ENCODE data around the gene GLRX.

GLRX gene

DNA sequence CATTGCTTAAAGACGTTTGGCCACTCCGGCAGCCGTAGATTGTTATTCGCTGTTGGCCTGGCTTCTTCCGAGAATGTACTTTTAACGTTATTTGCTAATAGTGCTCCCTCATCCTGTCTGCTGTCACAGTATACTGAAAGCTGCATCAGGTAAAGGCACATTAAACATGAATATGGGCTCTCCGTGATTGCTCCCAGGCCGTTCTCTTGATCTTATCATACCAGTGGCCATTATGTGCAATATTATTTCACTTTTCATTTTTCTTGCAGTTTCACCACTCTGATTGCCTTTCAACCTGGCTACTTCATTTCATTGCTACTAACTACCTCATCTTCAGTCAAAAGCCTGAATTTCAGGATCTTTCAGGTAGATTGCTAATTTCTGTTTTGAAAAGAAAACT lies 34.0 kb downstream of the GLRX start:
- TF ChIP-seq, protein P1, sequence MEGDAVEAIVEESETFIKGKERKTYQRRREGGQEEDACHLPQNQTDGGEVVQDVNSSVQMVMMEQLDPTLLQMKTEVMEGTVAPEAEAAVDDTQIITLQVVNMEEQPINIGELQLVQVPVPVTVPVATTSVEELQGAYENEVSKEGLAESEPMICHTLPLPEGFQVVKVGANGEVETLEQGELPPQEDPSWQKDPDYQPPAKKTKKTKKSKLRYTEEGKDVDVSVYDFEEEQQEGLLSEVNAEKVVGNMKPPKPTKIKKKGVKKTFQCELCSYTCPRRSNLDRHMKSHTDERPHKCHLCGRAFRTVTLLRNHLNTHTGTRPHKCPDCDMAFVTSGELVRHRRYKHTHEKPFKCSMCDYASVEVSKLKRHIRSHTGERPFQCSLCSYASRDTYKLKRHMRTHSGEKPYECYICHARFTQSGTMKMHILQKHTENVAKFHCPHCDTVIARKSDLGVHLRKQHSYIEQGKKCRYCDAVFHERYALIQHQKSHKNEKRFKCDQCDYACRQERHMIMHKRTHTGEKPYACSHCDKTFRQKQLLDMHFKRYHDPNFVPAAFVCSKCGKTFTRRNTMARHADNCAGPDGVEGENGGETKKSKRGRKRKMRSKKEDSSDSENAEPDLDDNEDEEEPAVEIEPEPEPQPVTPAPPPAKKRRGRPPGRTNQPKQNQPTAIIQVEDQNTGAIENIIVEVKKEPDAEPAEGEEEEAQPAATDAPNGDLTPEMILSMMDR (IDR thresholded peaks at IDR 0.05; ENCODE audit: insufficient read depth, low read depth, low read length, missing control alignments), result no peak
- H3K4me3 ChIP-seq (ENCODE audit: low read length), result no peak overlapping the region

DNA sequence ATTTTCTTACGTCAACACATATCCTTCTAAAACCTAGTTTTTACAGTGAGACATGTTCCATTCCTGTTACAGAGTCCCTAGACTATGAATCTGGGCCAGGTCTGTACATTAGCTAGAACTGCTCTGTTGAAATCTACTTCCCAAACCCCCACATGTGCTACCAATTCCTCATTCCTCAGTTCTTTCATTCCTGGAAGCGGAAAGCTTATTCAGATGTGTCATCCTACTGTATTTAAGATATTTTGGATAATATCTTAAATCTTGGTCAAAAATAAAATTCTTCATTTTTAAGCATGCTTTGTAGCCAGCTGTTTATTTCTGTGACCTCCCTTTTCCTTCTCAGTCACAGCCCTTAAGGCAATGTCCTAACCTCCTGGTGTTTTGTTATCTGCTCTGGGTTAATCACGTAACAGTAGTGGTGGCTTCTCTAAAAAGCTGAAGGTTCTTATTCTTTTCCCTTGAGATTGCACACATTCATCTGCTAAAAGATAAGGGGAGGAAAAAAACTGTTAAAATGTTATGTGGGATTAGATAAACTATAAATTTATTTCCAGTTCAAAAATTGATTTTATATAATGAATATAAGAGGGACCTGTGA lies 35.6 kb downstream of the GLRX start:
- no peak for DNase-seq (ENCODE audit: low read depth)
- no peak overlapping the region for H3K4me3 ChIP-seq (ENCODE audit: low read length)
- TF ChIP-seq, protein P1 (IDR thresholded peaks at IDR 0.05; ENCODE audit: insufficient read depth, low read depth, low read length, missing control alignments), result no peak

More for the DNA sequence above, 34.0 kb downstream of the GLRX start:
- no peak for DNase-seq (ENCODE audit: low read depth)

DNA sequence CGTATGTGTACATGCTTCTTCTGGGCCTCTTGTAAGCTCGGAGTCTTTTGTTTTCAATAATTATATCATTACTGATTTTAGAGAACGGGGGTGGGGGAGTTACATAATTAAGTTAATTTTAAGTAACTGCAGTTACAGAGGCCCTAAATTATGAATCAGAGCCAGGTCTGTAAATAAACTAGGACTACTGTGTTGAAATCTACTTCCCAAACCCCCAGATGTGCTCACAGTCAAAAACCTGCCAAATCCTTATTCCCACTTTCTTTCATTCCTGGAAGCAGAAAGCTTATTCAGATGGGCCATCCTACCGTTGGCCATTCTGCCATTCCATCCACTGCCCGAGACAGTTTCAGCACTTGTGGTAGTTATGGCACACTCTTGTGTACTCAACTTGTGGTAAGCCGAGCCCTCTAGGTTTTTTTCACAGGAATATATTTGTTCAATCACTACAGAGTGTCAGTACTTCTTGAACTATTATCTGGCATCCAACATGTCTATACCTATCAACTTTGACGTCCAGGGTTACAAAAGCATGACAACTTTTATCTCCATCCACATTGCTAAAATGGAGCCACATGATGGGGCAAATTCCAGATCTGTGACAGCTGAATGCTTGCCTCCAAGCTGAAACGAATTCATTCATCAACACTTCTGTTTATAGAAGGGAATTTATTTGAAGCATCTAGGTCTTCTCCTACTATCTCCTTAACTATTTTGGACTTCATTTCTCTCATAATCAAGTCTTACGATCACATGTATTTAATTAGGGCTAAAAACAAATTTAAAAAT lies 37.8 kb downstream of the GLRX start:
- TF ChIP-seq, protein P1 (IDR thresholded peaks at IDR 0.05; ENCODE audit: insufficient read depth, low read depth, low read length, missing control alignments), result no peak

DNA sequence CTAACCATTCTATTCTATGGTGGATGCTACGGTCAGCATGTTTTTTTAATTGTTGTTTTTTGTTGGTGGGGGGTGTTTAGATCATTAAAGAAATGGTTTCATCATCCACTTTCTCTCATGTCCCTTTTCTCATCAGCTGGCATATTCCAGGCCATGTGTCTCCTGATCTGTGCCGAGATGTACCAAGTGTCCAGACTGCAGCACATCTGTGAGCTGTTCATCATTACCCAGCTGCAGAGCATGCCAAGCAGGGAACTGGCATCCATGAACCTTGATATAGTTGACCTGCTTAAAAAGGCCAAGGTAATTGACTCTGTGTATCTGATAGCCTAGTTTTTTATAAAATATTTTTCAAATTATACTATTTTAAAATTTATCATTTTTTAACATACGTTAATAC lies 38.9 kb downstream of the GLRX start:
- H3K4me3 ChIP-seq (ENCODE audit: low read length), result no peak overlapping the region
- TF ChIP-seq, protein P1 (IDR thresholded peaks at IDR 0.05; ENCODE audit: insufficient read depth, low read depth, low read length, missing control alignments), result no peak
- no peak for DNase-seq (ENCODE audit: low read depth)

More for the DNA sequence above, 37.8 kb downstream of the GLRX start:
- no peak for DNase-seq (ENCODE audit: low read depth)
- H3K4me3 ChIP-seq (ENCODE audit: low read length), result no peak overlapping the region

DNA sequence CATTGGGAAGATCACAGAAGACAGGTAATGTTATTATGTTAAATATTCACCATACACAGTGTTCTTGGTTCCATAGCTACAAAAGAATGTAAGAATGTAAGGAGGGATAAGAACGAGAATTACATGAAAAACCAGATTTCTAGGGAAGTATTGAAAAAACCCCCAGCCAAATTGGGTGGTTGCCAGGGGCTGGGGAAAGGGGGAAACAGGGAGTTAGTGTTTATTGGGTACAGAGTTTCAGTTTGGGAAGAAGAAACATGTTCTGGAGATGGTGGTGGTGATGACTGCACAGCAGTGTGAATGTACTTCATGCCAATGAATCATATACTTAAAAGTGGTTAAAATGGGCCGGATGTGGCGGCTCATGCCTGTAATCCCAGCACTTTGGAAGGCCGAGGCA lies 40.3 kb downstream of the GLRX start:
- TF ChIP-seq, protein P1 (IDR thresholded peaks at IDR 0.05; ENCODE audit: insufficient read depth, low read depth, low read length, missing control alignments), result no peak
- no peak overlapping the region for H3K4me3 ChIP-seq (ENCODE audit: low read length)
- DNase-seq (ENCODE audit: low read depth), result peak; percentile 8

DNA sequence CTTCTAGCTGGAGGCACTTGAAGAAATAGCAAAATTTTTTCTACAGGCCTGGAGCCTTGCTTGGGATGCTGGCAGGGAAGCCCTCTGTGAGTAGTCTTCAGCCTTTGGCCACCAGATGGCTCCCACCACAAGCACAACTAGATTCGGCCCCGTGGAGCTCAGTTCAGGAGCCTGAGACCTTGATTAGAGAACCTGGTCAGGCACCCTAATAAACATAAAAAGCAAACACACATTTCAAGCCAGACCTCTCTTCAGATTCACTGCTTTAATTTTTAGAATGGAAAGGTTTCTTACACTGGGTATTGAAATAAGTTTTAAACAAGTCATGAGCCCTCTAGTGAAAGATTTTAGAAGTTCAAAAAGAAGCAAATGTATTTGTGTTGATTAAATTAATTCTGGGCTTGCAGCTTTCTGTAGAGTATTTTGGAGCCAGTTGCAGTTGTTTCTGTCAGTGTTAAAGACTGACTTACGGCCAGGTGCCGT lies 41.4 kb downstream of the GLRX start:
- DNase-seq (ENCODE audit: low read depth), result peak; percentile 81
- TF ChIP-seq, protein P1 (IDR thresholded peaks at IDR 0.05; ENCODE audit: insufficient read depth, low read depth, low read length, missing control alignments), result peak; percentile 91
- no peak overlapping the region for H3K4me3 ChIP-seq (ENCODE audit: low read length)

Data from epithelial cell of esophagus (primary cell).